ENCODE measurements around the gene PITPNC1.
"Not testable (repeated sequence)": the region's sequence is repeated elsewhere in the genome, so short reads cannot be mapped to it uniquely, and the experiment has no call there.

Gene PITPNC1

DNA sequence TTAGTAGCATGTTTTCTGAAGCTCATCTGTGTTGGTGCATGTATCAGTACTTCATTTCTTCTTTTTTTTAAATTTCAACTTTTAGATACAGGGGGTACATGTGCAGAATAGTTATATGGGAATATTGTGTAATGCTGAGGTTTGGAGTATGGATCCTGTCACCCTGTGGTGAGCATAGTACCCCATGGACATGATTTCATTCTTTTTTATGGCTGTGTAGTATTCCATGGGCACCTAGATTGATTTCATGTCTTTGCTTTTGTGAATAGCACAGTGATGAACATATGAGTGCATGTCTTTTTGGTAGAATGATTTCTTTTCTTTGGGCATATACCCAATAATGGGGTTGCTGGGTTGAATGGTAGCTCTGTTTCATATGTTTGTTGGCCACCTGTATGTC, 285.6 kb downstream of the PITPNC1 start:
- no peak for DNase-seq

GRCh38 chr17:67663457-67663856, 286.4 kb downstream of the PITPNC1 start:
- DNase-seq: no peak

DNA sequence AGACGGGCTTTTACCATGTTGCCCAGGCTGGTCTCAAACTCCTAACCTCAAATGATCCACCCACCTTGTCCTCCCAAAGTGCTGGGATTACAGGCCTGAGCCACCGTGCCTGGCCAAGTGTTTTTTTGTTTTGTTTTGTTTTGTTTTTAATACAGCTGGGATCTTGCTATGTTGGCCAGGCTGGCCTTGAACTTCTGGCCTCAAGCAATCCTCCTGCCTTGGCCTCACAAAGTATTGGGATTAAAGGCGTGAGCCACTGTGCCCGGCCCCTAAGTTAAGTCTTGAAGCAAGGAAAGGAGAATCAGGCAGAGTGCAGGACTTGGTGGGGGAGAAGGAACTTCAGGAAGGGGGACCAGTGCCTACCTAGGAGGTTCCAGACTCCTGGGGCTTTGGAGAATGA, 288.9 kb downstream of the PITPNC1 start:
- no peak for DNase-seq

DNA sequence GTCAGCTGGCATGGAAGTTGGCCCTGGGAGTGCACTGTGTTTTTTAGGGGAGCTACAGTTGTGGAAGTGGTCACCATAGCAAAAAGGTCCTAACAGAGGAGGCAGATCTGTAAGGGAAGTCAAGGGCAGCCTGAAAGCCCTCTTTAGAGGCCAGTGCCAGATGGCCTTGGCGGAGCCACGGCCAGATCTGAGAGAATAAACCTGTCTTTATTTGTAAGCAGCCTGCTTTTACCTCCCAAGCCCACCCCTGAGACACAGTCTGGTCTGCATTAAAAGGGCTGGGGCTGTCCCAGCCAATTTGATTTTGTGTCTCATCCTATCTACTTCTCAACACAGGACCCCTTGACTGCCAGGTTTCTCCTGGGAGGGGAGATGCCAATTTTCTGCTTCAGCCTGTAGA, 289.6 kb downstream of the PITPNC1 start:
- no peak for DNase-seq

DNA sequence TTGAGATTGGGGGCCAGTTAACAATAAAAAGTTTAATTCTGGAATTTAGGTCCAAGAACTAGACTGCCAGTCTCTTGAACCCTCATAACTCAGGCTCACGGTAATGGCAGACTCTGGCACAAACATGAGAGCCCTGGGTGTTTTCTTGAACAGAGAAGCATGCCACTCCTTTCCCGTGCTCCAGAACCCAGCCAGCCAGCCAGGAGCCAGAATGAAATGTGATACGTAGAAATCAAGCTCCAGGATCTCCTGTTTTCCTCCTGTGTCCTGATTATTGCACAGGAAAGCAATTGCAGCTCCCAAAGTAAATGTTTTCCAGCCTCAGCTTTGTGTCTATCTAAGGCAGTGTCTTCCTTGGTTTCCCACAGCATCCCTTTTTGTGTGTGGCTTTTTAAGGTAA, 294.4 kb downstream of the PITPNC1 start:
- peak; percentile 29 for DNase-seq

DNA sequence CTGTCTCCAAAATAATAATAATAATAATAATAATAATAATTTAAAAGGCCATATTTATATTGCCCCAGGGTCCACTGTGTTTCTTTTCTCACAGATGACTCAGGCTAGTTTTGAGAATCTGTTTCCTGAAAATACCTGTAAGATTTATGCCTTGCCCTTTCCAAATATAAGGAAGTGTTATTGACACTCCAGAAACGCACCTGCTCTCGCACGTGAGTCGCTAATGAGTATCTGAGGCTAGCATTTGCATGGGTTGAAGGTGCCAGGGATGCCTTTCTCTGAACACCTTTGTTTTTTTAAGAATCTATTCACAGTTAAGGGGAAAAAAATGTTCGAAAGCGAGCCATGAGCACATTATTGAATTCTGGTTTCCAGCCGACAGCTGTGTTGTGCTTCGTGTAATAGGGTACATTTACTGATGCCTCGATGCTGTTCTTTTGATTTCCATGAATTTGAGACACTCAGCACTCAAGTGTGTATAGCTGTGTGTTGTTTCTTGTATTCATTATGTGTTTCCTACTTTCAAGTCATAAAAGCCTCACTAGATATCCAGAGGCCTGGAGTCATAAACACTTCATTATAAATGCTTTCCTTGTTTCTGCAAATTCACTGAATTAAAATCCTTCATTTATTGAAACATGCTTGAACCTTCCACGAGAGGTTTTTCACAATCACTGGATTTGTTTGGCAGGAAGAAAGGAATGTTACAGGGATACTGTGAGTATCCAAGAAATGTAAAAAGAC, 295.7 kb downstream of the PITPNC1 start:
- no peak for DNase-seq

DNA sequence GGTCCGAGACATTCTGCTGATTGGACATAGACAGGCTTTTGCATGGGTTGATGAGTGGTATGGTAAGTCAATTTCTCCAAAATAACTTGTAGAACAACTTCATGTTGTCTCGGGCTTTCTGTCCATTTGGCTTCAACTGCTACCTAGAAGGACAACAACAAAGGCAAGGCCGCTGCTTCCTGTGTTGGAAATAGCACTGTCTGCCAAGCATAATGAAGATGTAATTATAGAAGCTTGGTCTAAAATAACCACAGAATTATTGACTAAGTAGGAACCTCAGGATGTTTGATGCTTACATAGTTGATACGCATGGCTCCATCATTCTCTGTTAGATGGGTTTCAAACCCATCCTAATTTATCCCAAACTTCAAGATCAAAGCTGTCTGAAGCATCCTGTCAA, 298.4 kb downstream of the PITPNC1 start:
- no peak for DNase-seq

GRCh38 chr17:67676305-67676704, 299.2 kb downstream of the PITPNC1 start:
- no peak for DNase-seq

DNA sequence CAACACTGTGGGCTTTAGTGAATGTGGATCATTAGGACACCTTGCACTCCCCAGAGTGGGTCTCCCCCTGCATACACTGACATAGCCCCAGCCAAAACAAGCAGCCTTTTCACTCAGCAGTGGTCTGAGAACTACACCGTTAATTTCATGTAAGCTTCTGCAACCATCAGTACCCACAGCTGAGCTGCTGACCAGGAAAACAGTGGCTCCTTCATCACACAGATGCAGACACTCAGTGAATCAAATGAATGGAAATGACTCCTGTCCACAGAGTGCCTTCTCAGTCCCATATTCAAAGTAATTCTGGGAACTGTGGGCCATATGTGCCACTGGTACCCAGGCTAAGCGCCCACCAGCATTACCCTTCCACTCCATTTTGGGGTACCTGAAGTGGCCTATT, 301.3 kb downstream of the PITPNC1 start:
- DNase-seq: no peak

DNA sequence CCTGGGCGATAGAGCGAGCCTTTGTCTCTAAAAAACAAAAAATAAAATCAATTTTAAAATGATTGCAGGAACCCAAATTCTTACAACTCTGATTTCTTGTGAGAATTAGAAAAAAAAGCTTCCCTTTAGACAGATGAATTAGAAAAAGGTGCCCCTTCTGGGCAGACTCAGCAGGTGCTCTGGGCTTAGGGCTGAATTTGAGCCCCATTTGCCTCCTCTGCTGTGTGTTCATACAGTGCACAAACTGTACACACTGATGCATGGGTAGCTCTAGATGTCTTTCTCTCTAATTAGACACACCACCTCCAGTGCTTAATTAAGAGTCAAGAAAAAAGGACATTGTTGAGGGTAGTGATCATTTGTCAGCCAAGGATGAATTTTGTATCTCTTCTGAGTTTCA, 302.1 kb downstream of the PITPNC1 start:
- DNase-seq: no peak

DNA sequence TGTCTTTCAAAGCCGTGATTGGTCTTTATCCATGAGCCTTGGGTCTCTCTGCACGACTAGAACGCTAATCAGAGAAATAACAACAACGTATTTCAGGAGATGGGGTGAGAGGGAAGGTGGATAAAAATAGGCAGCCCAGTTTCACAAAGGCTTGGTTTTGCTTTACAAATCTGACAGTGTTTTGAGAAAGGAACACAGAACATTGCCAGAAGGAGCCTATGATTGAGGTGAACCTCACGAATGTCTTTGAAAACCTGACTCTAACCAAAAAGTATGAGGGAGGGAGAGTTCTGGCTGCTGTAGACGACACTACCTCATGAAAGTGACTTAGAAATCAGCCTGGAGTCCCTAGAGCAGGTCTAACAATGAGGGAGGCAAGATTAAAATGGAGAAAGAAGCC, 302.6 kb downstream of the PITPNC1 start:
- DNase-seq: no peak

DNA sequence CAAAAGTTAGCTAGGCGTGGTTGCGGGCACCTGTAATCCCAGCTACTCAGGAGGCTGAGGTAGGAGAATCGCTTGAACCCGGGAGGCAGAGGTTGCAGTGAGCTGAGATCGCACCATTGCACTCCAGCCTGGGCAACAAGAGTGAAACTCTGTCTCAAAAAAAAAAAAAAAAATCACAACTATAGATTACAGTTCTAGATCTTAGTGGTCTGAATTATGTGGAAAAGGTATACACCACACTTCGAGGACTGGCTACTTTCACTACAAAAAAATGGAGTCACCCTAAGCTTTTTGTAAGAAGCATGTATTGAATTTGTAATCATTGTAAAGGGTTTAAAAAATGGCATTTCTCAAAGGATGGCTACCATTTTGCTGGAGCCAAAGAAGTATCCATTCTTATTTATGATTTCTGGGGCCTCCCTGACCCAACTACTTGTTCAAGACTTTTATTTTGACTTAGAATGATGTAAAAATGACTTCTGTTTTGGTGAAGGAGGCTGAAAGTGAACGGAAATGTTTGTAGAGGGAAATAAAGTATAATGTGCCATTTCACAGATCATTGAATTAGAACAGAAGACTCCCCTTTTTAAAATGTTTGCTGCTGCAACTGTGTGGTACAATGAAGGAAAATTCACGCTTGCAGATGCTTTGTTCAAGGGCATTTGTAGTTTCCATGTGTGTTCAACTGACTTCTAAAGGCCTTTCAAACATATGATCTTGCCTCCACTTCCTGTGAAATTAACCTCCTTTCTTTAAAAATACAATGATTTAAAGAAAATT, 303.6 kb downstream of the PITPNC1 start:
- DNase-seq: no peak

GRCh38 chr17:67682196-67682595, 305.1 kb downstream of the PITPNC1 start:
- no peak for DNase-seq

DNA sequence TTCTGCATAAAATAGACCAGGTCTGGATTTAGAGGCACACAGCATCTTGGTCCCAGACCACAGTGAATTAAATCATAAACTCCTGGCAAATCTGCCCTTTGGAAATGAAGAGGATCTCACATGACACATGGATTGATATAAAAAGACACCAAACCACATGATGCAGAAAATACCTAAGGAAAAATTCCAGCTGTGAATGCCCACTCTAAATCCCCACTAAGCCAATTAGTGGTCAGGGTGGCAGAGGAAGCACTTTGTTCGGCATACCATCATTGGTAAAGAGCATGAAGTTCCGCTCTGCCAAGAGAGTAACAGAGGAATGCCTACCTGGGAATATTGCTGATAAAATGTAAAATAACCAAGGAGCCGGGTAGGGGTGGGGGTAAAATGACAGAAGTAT, 308.3 kb downstream of the PITPNC1 start:
- DNase-seq: no peak

GRCh38 chr17:67686241-67686640, 309.2 kb downstream of the PITPNC1 start:
- DNase-seq: no peak

DNA sequence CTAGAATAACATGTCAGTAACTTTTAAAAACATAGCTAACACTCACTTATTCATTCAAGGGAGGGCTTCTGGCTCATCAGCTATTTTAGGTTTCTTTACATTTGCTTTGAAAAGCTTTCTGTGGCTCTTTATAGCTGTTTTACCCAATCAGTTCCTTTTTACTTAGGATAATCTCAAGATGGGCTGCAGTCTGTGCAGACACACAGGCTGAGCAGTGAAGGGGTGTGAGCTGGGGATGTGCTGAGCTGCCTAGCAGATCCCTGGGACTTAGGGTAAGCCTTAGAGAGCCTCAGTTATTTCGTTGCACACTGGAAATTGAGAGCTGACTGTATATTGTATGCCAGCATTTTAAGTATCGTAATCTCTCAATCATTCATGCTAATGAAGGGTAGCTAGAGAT, 310.4 kb downstream of the PITPNC1 start:
- DNase-seq: no peak

DNA sequence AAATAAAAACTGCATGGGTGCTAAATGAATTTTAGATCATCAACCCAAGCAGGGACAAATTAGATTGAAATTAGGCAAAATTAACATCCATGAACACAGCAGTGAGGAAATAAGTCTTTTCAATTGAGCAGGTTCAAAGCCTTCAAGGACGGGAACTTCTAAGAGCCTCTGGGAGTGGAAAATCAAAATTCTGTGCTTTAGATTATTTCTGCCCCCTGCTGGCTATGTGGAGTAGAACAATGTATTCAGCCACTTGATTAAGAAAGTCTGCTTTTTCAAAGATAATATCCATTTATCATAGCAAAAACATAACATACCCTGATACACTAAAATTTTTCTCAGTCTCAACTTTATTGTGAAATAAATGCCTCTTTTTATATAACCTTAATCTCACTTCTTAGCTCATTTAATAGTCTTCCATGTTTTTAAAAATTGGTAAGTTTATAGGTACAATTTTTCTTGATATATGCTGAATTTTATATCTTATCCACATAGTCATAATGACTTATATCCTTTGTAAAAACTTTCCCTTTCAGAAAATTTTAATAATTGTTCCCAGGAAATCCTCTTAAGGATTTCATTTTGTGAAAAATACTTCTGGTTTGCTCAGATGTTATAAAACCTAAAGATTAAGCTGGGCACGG, 312.6 kb downstream of the PITPNC1 start:
- DNase-seq: peak; percentile 84

GRCh38 chr17:67693811-67694210, 316.7 kb downstream of the PITPNC1 start:
- no peak for DNase-seq

GRCh38 chr17:67696347-67696746, 319.3 kb downstream of the PITPNC1 start:
- no peak for DNase-seq

- no peak for DNase-seq
Measured at GRCh38 chr17:67696853-67697498, 319.9 kb downstream of the PITPNC1 start.

- no peak for DNase-seq
Measured at GRCh38 chr17:67700037-67700724, 323.1 kb downstream of the PITPNC1 start.

GRCh38 chr17:67700725-67701119, 323.6 kb downstream of the PITPNC1 start:
- DNase-seq: no peak

DNA sequence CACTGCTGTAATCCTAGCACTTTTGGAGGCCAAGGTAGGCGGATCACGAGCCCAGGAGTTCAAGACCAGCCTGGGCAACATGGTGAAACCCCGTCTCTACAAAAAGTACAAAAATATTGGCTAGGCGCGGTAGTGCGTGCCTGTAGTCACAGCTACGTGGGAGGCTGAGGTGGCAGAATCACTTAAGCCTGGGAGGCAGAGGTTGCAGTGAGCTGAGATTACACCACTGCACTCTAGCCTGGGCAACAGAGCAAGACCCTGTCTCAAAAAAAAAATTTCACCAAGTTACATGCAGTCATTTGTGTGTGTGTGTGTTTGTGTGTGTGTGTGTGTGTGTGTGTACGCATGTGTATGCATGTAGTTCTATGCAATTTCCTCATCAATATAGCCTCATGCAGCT, 325.8 kb downstream of the PITPNC1 start:
- not testable (repeated sequence) for DNase-seq

Data from NCI-H1694 (cell line).